Muscle of leg (tissue), 11 donors: Measurements from ENCODE around the gene SCUBE1. TPM values are rescaled to one million over a fixed set of nuclear protein-coding genes. Genes with fewer than 3 reads are reported as not detected.
A peak's percentile ranks its signal among the peaks of the same experiment; 100 is the strongest.

ENCODE experiments used
- DNase-seq: peaks from one replicate; pipeline ENCODE4 v3.0.0; 2013
- H3K27ac ChIP-seq: one replicate; pipeline ENCODE4 v1.5.1; 2013; ENCODE audit warnings: mild to moderate bottlenecking, low read length, control low read depth
- H3K27me3 ChIP-seq: one replicate; pipeline ENCODE4 v1.6.1; 2013; ENCODE audit warnings: low read length; ENCODE audit not compliant: control insufficient read depth, insufficient read depth
- H3K36me3 ChIP-seq: one replicate; pipeline ENCODE4 v1.6.1; 2013; ENCODE audit warnings: low read length; ENCODE audit not compliant: control insufficient read depth, insufficient read depth
- H3K4me1 ChIP-seq: one replicate; pipeline ENCODE4 v1.6.1; 2013; ENCODE audit warnings: low read length; ENCODE audit not compliant: control insufficient read depth, insufficient read depth
- H3K4me3 ChIP-seq: one replicate; pipeline ENCODE4 v1.5.1; 2013; ENCODE audit warnings: low read length, control low read depth
- H3K9me3 ChIP-seq: replicated peaks from 2 replicates; pipeline ENCODE4 v1.6.1; 2013; ENCODE audit warnings: low read depth, low read length; ENCODE audit not compliant: control insufficient read depth
- WGBS: methylation state at CpG from one replicate; pipeline ENCODE4 v1.1.5; 2013; ENCODE audit warnings: missing lambda C conversion rate; ENCODE audit not compliant: insufficient coverage; 5-methylcytosine and 5-hydroxymethylcytosine counted together
- polyA plus RNA-seq, 8 donors: library from polyadenylated mRNA; unstranded; fragments of 120-200 nt; gene quantifications; one replicate each; pipeline versions ENCODE4 v1.2.1 to v1.2.3, GENCODE V29; 2013; ENCODE audit warnings: inconsistent platforms in 1 of 8, low replicate concordance in 1 of 8; ENCODE audit not compliant: insufficient read length in 8 of 8, insufficient read depth in 1 of 8
- total RNA-seq: library from RNA; stranded (reverse); fragments of 120-200 nt; gene quantifications from one replicate; pipeline ENCODE4 v1.2.4, GENCODE V29; 2013

SCUBE1 gene
- total and polyA plus RNA-seq, 9 donors: 0.13 to 2.1 (median 0.45) TPM

- WGBS: 10% methylated on average over 14 of the region's 22 CpGs
These were observed 190.7 kb downstream of the SCUBE1 start for GRCh38 chr22:43152357-43153071.

GRCh38 chr22:43152003-43152356 lies 191.2 kb downstream of the SCUBE1 start:
- DNase-seq: peak; percentile 29
- Histone ChIP-seq H3K27ac (peak overlapping the region; percentile 70), H3K4me3 (peak overlapping the region; percentile 64), H3K4me1 (peaks cover 32% of the 10 kb centered on the region), H3K36me3 (no peaks in the 10 kb centered on the region), H3K9me3 (no peaks in the 10 kb centered on the region), H3K27me3 (peaks cover 3% of the 10 kb centered on the region)
- WGBS: 9% methylated on average over 18 of the region's 18 CpGs

More at GRCh38 chr22:43152357-43153071, 190.7 kb downstream of the SCUBE1 start:
- peak; percentile 70 for DNase-seq
- H3K4me3 ChIP-seq: peak overlapping the region; percentile 64
- peaks cover 32% of the 10 kb centered on the region for H3K4me1 ChIP-seq
- no peaks in the 10 kb centered on the region for H3K9me3 ChIP-seq
- no peaks in the 10 kb centered on the region for H3K36me3 ChIP-seq
- H3K27ac ChIP-seq: peak overlapping the region; percentile 70
- H3K27me3 ChIP-seq: peaks cover 3% of the 10 kb centered on the region

- H3K4me1 ChIP-seq: peaks cover 32% of the 10 kb centered on the region
- no peaks in the 10 kb centered on the region for H3K36me3 ChIP-seq
- WGBS: 1% methylated on average over 70 of the region's 75 CpGs
- H3K4me3 ChIP-seq: peak within 1 kb of the TSS; percentile 64
- peak within 1 kb of the TSS; percentile 70 for H3K27ac ChIP-seq
- no peaks in the 10 kb centered on the region for H3K9me3 ChIP-seq
- peaks cover 3% of the 10 kb centered on the region for H3K27me3 ChIP-seq
- peak; percentile 70 for DNase-seq
These were observed 191.7 kb downstream of the SCUBE1 start, which contains the start of gene TSPO for GRCh38 chr22:43151251-43152002. TSPO (plus strand) TSS chr22:43151559; CDS start chr22:43159239, 7,680 bp downstream.

GRCh38 chr22:43150731-43151206 lies 192.4 kb downstream of the SCUBE1 start:
- H3K36me3 ChIP-seq: no peaks in the 10 kb centered on the region
- H3K27ac ChIP-seq: no peak overlapping the region
- DNase-seq: no peak
- 82% methylated on average over 15 of the region's 15 CpGs for WGBS
- H3K4me1 ChIP-seq: peaks cover 30% of the 10 kb centered on the region
- peak overlapping the region; percentile 64 for H3K4me3 ChIP-seq
- H3K9me3 ChIP-seq: no peaks in the 10 kb centered on the region
- H3K27me3 ChIP-seq: peaks cover 3% of the 10 kb centered on the region

- peaks cover 21% of the 10 kb centered on the region for H3K4me1 ChIP-seq
- no peak overlapping the region for H3K27ac ChIP-seq
- WGBS: 53% methylated on average over 5 of the region's 6 CpGs
These were observed 194.6 kb downstream of the SCUBE1 start for GRCh38 chr22:43148581-43148980.

GRCh38 chr22:43147821-43148220 lies 195.4 kb downstream of the SCUBE1 start:
- WGBS: 73% methylated on average over 6 of the region's 8 CpGs
- Histone ChIP-seq H3K27ac (no peak overlapping the region), H3K4me3 (no peak overlapping the region)

More at GRCh38 chr22:43148581-43148980, 194.6 kb downstream of the SCUBE1 start:
- Histone ChIP-seq H3K36me3 (no peaks in the 10 kb centered on the region), H3K27me3 (peaks cover 3% of the 10 kb centered on the region), H3K9me3 (no peaks in the 10 kb centered on the region), H3K4me3 (no peak overlapping the region)
- DNase-seq: no peak

More at GRCh38 chr22:43147821-43148220, 195.4 kb downstream of the SCUBE1 start:
- H3K4me1 ChIP-seq: peaks cover 24% of the 10 kb centered on the region
- no peak for DNase-seq
- peaks cover 3% of the 10 kb centered on the region for H3K27me3 ChIP-seq
- H3K9me3 ChIP-seq: no peaks in the 10 kb centered on the region
- H3K36me3 ChIP-seq: no peaks in the 10 kb centered on the region

Other genes with a start within 250 kb of the SCUBE1 start
- gene BIK, start 232.6 kb downstream of the SCUBE1 start, total RNA-seq: 0.18 TPM
- under 1 TPM in 4 of 8 donors, not detected in 4; 0.11 to 0.28 (median 0.14) TPM for gene BIK, start 232.6 kb downstream of the SCUBE1 start, polyA plus RNA-seq
- gene MCAT, start 200.0 kb downstream of the SCUBE1 start, total RNA-seq: 9.4 TPM
- 10 to 100 TPM; 10.1 to 13.9 (median 11.8) TPM for gene MCAT, start 200.0 kb downstream of the SCUBE1 start, polyA plus RNA-seq
- 126 TPM for gene TSPO, start 191.8 kb downstream of the SCUBE1 start, total RNA-seq
- gene TSPO, start 191.8 kb downstream of the SCUBE1 start, polyA plus RNA-seq: 10 to 100 TPM; 57.9 to 75.4 (median 66.6) TPM
- gene TTLL12, start 156.2 kb downstream of the SCUBE1 start, total RNA-seq: 10.9 TPM
- gene TTLL12, start 156.2 kb downstream of the SCUBE1 start, polyA plus RNA-seq: 10 to 100 TPM; 14.3 to 22.4 (median 16.6) TPM
- gene MPPED1, start 68.6 kb upstream of the SCUBE1 start, total RNA-seq: 0.89 TPM
- 1 to 10 TPM in 2 of 8 donors, under 1 TPM in 6; 0.21 to 4.5 (median 0.52) TPM for gene MPPED1, start 68.6 kb upstream of the SCUBE1 start, polyA plus RNA-seq